Lung (tissue), 12 donors: ENCODE data around the gene TUBB. TPM values are rescaled to one million over a fixed set of nuclear protein-coding genes. Genes with fewer than 3 reads are reported as not detected.
"Not testable (repeated sequence)": the region's sequence is repeated elsewhere in the genome, so short reads cannot be mapped to it uniquely, and the experiment has no call there.

Experiments used
- ATAC-seq: fragments of 200-7000 bp; cut with Tn5 transposase; one replicate; pipeline ENCODE4 v1.9.1; 2020; ENCODE audit warnings: moderate number of reproducible peaks; ENCODE audit not compliant: insufficient read depth, low FRiP score
- DNase-seq, 3 donors: peaks; one replicate each; pipeline ENCODE4 v3.0.0-alpha.2; 2013 to 2017
- H3K27ac ChIP-seq, 2 donors: one replicate each; pipeline ENCODE4 v1.5.1; 2013; ENCODE audit warnings: mild to moderate bottlenecking in 2 of 2, moderate library complexity in 2 of 2, control low read depth in 1 of 2, inconsistent platforms in 1 of 2, low read depth in 1 of 2, low read length in 1 of 2
- H3K27me3 ChIP-seq, 3 donors: one replicate each; pipeline ENCODE4 v1.5.1; 2013; ENCODE audit warnings: low read length in 2 of 3; ENCODE audit not compliant: control insufficient read depth in 3 of 3, insufficient read depth in 3 of 3
- H3K36me3 ChIP-seq, 4 donors: one replicate each; pipeline ENCODE4 v1.5.1; 2013; ENCODE audit warnings: low read length in 4 of 4, mild to moderate bottlenecking in 1 of 4, moderate library complexity in 1 of 4; ENCODE audit not compliant: control insufficient read depth in 4 of 4, insufficient read depth in 4 of 4
- H3K4me1 ChIP-seq, 5 donors: one replicate each; pipeline ENCODE4 v1.5.1; 2013; ENCODE audit warnings: low read length in 5 of 5, mild to moderate bottlenecking in 2 of 5, moderate library complexity in 1 of 5; ENCODE audit not compliant: control insufficient read depth in 5 of 5, insufficient read depth in 5 of 5
- H3K4me3 ChIP-seq: one replicate; pipeline ENCODE4 v1.5.1; 2013; ENCODE audit warnings: mild to moderate bottlenecking, control low read depth, moderate library complexity
- H3K9ac ChIP-seq, 2 donors: one replicate each; pipeline ENCODE4 v1.5.1; 2013; ENCODE audit warnings: low read length in 2 of 2, control low read depth in 1 of 2; ENCODE audit not compliant: insufficient read depth in 1 of 2
- H3K9me3 ChIP-seq, 4 donors: one replicate each; pipeline ENCODE4 v1.5.1; 2013; ENCODE audit warnings: low read length in 3 of 4, mild to moderate bottlenecking in 1 of 4, moderate library complexity in 1 of 4; ENCODE audit not compliant: control insufficient read depth in 4 of 4, insufficient read depth in 3 of 4
- CTCF ChIP-seq: IDR thresholded peaks from 2 replicates; pipeline ENCODE4 v1.5.1; 2012; ENCODE audit warnings: mild to moderate bottlenecking; ENCODE audit errors: control extremely low read depth, extremely low read depth
- WGBS, 2 donors: extraction: QIAGEN DNeasy Blood & Tissue Kit; methylation state at CpG; one replicate each; pipeline ENCODE4 v1.1.7; 2013; 5-methylcytosine and 5-hydroxymethylcytosine counted together
- polyA plus RNA-seq, 2 donors: library from polyadenylated mRNA; stranded (reverse); fragments of 200-250 nt; gene quantifications; one replicate each; pipeline ENCODE4 v1.2.1, GENCODE V29; 2013
- total RNA-seq, 2 donors: library from RNA; depleted of rRNA in 1 of 2; stranded (reverse); fragments of >200 nt in 1 of 2; gene quantifications; one replicate each; pipeline ENCODE4 v1.2.1, GENCODE V29; 2014 to 2021
- donor health status: control.
- donor health status: control.
- donor health status: Bipolar disorder and iron deficiency.
- donor health status: healthy.
- donor health status: DM: yes; HTN: yes; CAD: no.

TUBB gene
- total and polyA plus RNA-seq, 4 donors, result 171 to 403 (median 297) TPM

- peaks cover 0 to 7% (median 4%) of the 10 kb centered on the region in 5 donors for H3K4me1 ChIP-seq
- H3K27ac ChIP-seq, result no peak overlapping the region
- no peak overlapping the region for H3K4me3 ChIP-seq
- no peaks in the 10 kb centered on the region for H3K36me3 ChIP-seq
- 93 to 95% methylated on average over 4 of the region's 4 CpGs for WGBS, 2 donors
- H3K9me3 ChIP-seq, result no peaks in the 10 kb centered on the region
- DNase-seq (no peak), ATAC-seq (no peak)
- H3K9ac ChIP-seq, result no peak overlapping the region
- no peak for TF ChIP-seq CTCF
- H3K27me3 ChIP-seq, result no peaks in the 10 kb centered on the region
These were observed 41.8 kb downstream of the TUBB start for GRCh38 chr6:30761791-30762429.

DNA sequence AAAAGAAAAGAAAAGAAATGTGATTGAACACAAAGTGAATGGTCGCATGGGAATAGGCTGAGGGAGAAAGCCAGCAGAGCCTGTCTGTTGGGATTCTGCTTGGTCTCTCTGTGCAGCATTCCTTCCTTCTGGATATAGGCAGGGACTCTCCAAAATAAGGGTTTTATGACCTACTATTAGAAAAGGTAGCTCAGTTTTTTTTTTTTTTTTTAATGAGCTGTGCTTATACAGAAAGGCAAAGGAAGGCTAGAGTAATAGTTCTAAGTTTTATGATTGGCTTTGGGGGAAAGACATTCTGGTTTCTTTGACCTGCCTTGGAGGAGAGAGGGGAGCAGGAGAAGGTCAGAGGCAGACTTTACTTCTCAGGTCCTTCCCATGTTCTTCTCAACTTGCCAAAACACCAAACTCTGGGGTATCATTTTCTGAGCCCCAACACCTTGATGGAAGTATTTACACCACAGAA lies 43.0 kb downstream of the TUBB start:
- Histone ChIP-seq H3K9me3 (no peaks in the 10 kb centered on the region), H3K4me3 (no peak overlapping the region), H3K27ac (peak overlapping the region in 1 of 2 donors; percentile 26), H3K4me1 (peaks cover 0 to 7% (median 4%) of the 10 kb centered on the region in 5 donors), H3K9ac (no peak overlapping the region), H3K27me3 (no peaks in the 10 kb centered on the region), H3K36me3 (no peaks in the 10 kb centered on the region)
- no peak for TF ChIP-seq CTCF
- ATAC-seq (no peak), DNase-seq (no peak)
- 98 to 100% methylated on average over 1 of the region's 1 CpG for WGBS, 2 donors

DNA sequence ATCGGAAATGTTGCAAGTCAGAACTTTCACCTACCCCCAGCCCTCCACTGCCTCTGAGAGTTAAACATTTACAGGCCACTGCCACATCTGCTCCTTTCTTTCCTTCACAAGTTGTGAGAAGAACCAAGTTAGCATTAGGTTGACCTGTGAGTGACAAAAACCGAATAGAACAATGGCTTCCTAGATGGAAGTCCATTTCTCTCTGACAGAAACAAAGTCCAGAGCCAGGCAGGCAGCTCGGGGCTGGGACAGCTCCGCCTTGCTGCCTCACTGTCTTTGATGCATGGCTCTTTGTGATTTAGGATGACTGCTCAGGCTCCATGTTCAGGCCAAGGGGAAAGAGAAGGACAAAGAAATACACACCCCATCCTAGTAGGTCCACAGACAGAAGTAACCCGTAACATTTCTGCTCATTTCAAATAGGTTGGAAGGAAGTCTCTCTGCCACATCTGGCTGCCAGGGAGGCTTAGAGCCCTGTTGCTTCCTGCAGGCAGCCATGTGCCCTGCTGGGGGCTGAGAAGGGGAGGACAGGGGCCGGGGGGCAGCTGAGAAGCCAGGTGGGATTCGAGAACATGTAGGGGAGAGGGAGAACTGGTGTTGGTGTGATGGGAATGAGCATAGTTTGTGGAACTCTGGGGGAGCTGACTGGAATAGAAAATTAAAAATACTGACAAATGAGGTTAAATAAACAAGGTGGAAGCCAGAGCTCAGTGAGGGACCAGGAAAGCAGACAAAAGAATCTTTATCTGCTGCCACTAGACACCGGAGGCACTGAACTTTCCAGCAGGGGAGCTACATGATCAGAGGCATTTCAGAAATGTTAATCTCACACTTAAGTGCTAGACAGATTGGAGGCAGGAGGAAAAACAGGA lies 43.7 kb downstream of the TUBB start:
- no peak for TF ChIP-seq CTCF
- Histone ChIP-seq H3K9ac (no peak overlapping the region), H3K4me3 (no peak overlapping the region), H3K4me1 (peaks cover 0 to 10% (median 5%) of the 10 kb centered on the region in 5 donors), H3K36me3 (no peaks in the 10 kb centered on the region), H3K27me3 (no peaks in the 10 kb centered on the region), H3K27ac (peak overlapping the region in 1 of 2 donors; percentile 26), H3K9me3 (no peaks in the 10 kb centered on the region)
- peak; percentile 43 to 70 (median 48) for DNase-seq
- ATAC-seq, result no peak
- 38 to 49% methylated on average over 8 of the region's 8 CpGs for WGBS, 2 donors

GRCh38 chr6:30764490-30765043 lies 44.4 kb downstream of the TUBB start:
- H3K9ac ChIP-seq, ATAC-seq, H3K4me3 ChIP-seq, H3K27me3 ChIP-seq, H3K27ac ChIP-seq, DNase-seq, H3K36me3 ChIP-seq, H3K9me3 ChIP-seq: not testable (repeated sequence)
- 65 to 74% methylated on average over 13 of the region's 13 CpGs for WGBS, 2 donors
- H3K4me1 ChIP-seq, result peaks cover 0 to 17% (median 9%) of the 10 kb centered on the region in 5 donors

- not testable (repeated sequence) for H3K27me3 ChIP-seq, H3K9me3 ChIP-seq, DNase-seq, ATAC-seq, H3K9ac ChIP-seq, H3K27ac ChIP-seq, H3K4me3 ChIP-seq, H3K36me3 ChIP-seq
- H3K4me1 ChIP-seq, result peaks cover 0 to 18% (median 9%) of the 10 kb centered on the region in 5 donors
- whole genome bisulfite sequencing, 2 donors, result 71 to 74% methylated on average over 1 of the region's 1 CpG
These were observed 45.3 kb downstream of the TUBB start for GRCh38 chr6:30765495-30765894.
